GM21515 (cell line): Measurements from ENCODE around the gene RBM15.

Source experiments
- ATAC-seq: cut with Tn5 transposase; IDR thresholded peaks from one replicate; pipeline ENCODE4 v1.9.1; 2021; ENCODE audit not compliant: unreplicated experiment

RBM15 gene

GRCh38 chr1:110338886-110339406 lies at the start of gene RBM15:
RBM15 (plus strand) TSS chr1:110339377; CDS start chr1:110339406, 29 bp downstream.
- ATAC-seq = peak; percentile 69

GRCh38 chr1:110291241-110292030 lies 47.7 kb upstream of the RBM15 start:
- no peak for ATAC-seq

- ATAC-seq = no peak
Observed at GRCh38 chr1:110292031-110292741, 47.0 kb upstream of the RBM15 start.

- ATAC-seq = no peak
Observed at GRCh38 chr1:110293601-110294104, 45.5 kb upstream of the RBM15 start.

- ATAC-seq = no peak
Observed at GRCh38 chr1:110294308-110294707, 44.9 kb upstream of the RBM15 start.

- ATAC-seq = no peak
Observed at GRCh38 chr1:110298991-110299390, 40.2 kb upstream of the RBM15 start.

GRCh38 chr1:110300412-110301085 lies 38.6 kb upstream of the RBM15 start:
- no peak for ATAC-seq

- no peak for ATAC-seq
Observed at GRCh38 chr1:110302836-110303235, 36.3 kb upstream of the RBM15 start.

GRCh38 chr1:110305900-110306420 lies 33.2 kb upstream of the RBM15 start:
- no peak for ATAC-seq

GRCh38 chr1:110307239-110307974 lies 31.8 kb upstream of the RBM15 start:
- no peak for ATAC-seq

GRCh38 chr1:110308247-110308646 lies 30.9 kb upstream of the RBM15 start:
- ATAC-seq = no peak

GRCh38 chr1:110309139-110309538 lies 30.0 kb upstream of the RBM15 start:
- ATAC-seq = no peak

GRCh38 chr1:110309767-110310166 lies 29.4 kb upstream of the RBM15 start:
- ATAC-seq = no peak

- no peak for ATAC-seq
Observed at GRCh38 chr1:110310300-110310699, 28.9 kb upstream of the RBM15 start.

- ATAC-seq = no peak
Observed at GRCh38 chr1:110312188-110313121, 26.7 kb upstream of the RBM15 start.

GRCh38 chr1:110316735-110317134 lies 22.4 kb upstream of the RBM15 start:
- ATAC-seq = no peak

GRCh38 chr1:110318046-110318445 lies 21.1 kb upstream of the RBM15 start:
- no peak for ATAC-seq

GRCh38 chr1:110319332-110320167 lies 19.6 kb upstream of the RBM15 start:
- no peak for ATAC-seq

GRCh38 chr1:110320168-110320518 lies 19.0 kb upstream of the RBM15 start:
- ATAC-seq = no peak
